Mesothelial cell of epicardium (in vitro differentiated cells): Measurements from ENCODE around the gene MAP2K3. TPM values are rescaled to one million over a fixed set of nuclear protein-coding genes. Genes with fewer than 3 reads are reported as not detected.

ENCODE experiments used
- DNase-seq, 2 experiments: peaks; one replicate each; pipeline ENCODE4 v3.0.0; 2021; ENCODE audit warnings: low spot score in 2 of 2; ENCODE audit not compliant: unreplicated experiment in 2 of 2
- H3K27ac Mint-ChIP-seq: 2 replicates; pipeline ENCODE4 v1.8.0; 2021; ENCODE audit warnings: mixed read lengths
- H3K27me3 Mint-ChIP-seq: 2 replicates; pipeline ENCODE4 v1.8.0; 2021; ENCODE audit warnings: low read depth, mixed read lengths
- H3K36me3 Mint-ChIP-seq: 2 replicates; pipeline ENCODE4 v1.8.0; 2021; ENCODE audit warnings: mixed read lengths
- H3K4me1 Mint-ChIP-seq: 2 replicates; pipeline ENCODE4 v1.8.0; 2021; ENCODE audit warnings: mixed read lengths
- H3K4me3 Mint-ChIP-seq: 2 replicates; pipeline ENCODE4 v1.8.0; 2021; ENCODE audit warnings: mild to moderate bottlenecking, moderate library complexity, mixed read lengths
- H3K9me3 Mint-ChIP-seq: 2 replicates; pipeline ENCODE4 v1.8.0; 2021; ENCODE audit warnings: mixed read lengths
- total RNA-seq: library from RNA; stranded (reverse); gene quantifications from 3 replicates; pipeline ENCODE4 v1.2.1, GENCODE V29; 2021
- TF ChIP-seq, protein P1 (sequence below): fragments of 200-600 bp; sonication (generic); IDR thresholded peaks from one replicate; pipeline ENCODE4 v1.5.0; 2021; ENCODE audit warnings: antibody characterized with exemption; ENCODE audit not compliant: unreplicated experiment

The MAP2K3 gene
- total RNA-seq, 1 donor from 2014 or later: 26.8 TPM

DNA sequence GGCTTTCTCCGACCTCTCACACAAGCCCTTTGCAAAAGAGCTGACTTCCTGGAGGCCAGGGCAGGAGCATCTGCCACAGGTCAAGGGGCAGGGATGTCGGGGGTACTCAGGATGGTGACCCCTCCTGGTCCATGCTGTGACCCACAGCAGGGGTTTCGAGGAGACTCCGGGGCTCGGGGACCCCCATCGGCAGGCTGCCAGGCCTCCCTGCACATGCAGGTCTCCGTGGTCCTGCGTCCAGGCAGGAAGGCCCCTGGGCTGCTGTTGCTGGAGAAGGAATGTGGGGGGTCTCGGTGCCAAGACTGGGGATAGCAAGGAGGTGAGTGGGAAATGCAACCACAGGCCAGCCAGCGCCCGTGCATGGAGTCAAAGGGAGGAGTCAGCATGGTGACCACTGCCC is 42.9 kb upstream of the MAP2K3 start:
- H3K4me3 Mint-ChIP-seq: no peak overlapping the region
- H3K4me1 Mint-ChIP-seq: peaks cover 8% of the 10 kb centered on the region
- TF ChIP-seq, protein P1, sequence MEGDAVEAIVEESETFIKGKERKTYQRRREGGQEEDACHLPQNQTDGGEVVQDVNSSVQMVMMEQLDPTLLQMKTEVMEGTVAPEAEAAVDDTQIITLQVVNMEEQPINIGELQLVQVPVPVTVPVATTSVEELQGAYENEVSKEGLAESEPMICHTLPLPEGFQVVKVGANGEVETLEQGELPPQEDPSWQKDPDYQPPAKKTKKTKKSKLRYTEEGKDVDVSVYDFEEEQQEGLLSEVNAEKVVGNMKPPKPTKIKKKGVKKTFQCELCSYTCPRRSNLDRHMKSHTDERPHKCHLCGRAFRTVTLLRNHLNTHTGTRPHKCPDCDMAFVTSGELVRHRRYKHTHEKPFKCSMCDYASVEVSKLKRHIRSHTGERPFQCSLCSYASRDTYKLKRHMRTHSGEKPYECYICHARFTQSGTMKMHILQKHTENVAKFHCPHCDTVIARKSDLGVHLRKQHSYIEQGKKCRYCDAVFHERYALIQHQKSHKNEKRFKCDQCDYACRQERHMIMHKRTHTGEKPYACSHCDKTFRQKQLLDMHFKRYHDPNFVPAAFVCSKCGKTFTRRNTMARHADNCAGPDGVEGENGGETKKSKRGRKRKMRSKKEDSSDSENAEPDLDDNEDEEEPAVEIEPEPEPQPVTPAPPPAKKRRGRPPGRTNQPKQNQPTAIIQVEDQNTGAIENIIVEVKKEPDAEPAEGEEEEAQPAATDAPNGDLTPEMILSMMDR: no peak
- no peak overlapping the region for H3K27ac Mint-ChIP-seq
- H3K27me3 Mint-ChIP-seq: no peaks in the 10 kb centered on the region
- H3K36me3 Mint-ChIP-seq: no peaks in the 10 kb centered on the region
- DNase-seq: no peak
- no peaks in the 10 kb centered on the region for H3K9me3 Mint-ChIP-seq

DNA sequence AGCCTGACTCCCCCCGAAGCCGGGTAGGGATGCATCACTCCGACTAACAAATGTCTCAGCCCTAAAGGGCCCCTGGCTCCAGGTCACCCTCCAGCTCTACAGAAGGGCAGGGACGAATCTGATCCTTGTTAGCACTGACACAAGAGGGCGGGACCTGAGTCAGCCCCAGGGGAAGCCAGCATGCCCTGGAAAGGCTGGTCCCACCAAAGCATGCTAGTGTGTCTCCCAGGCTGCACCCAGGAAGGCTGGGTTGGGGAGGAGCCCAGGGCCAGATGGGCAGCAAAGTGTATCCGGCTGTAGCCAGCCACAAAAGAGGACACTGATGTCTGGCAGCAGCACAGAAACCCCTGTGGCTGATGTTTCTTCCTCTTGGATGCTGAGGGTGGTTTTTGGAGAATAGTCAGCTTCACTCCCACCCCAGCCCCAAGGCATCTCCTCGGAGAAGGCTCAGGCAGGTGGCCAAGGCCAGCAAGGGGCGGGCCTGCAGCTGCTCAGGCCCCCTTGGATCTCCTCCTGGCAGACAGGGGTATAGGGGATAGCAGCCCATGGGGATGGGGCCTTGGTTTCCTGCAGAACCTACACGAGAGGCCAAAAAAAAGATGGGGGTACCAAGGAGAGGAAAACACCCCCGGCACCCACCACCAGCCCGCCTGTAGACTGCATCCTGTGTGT is 42.3 kb upstream of the MAP2K3 start:
- H3K36me3 Mint-ChIP-seq: no peaks in the 10 kb centered on the region
- no peak for DNase-seq
- peaks cover 8% of the 10 kb centered on the region for H3K4me1 Mint-ChIP-seq
- no peak overlapping the region for H3K27ac Mint-ChIP-seq
- H3K9me3 Mint-ChIP-seq: no peaks in the 10 kb centered on the region
- H3K4me3 Mint-ChIP-seq: no peak overlapping the region
- H3K27me3 Mint-ChIP-seq: no peaks in the 10 kb centered on the region
- TF ChIP-seq, protein P1: no peak

DNA sequence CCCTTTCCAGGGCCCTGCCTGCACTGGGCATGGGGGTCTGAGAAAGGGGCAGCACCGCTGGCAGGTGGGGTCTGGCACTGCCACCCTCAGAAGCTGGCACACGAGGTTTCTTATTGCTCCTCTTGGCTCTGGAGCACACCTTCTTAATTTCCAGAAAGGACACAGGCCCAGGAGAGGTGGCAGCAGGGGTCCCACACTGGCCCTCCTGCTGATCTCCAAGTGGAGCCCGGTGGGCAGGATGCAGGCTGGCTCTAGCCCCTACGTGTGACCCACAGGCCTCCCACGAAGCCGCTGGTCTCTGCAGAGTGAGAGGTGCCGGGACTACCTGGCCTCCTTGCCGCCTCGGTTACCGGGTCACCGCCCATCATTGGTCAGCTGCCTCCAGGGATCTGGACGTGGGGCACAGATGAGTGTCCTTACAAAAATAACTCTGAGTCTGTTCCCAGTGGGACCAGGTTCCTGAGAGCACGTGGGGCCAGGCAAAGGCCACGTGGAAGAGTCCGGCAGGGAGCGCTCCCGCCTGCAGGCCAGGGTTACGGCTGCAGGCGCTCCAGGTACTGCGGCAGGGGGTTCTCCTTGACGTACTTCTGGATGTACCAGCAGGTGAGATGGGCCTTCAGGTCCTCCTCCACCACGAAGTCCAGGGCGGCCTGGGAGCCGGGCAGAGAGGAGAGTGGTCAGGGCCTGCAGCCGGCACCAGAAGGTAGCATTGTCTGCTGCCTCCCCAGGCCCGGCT is 41.6 kb upstream of the MAP2K3 start:
- no peak overlapping the region for H3K4me3 Mint-ChIP-seq
- H3K4me1 Mint-ChIP-seq: peaks cover 8% of the 10 kb centered on the region
- no peaks in the 10 kb centered on the region for H3K36me3 Mint-ChIP-seq
- TF ChIP-seq, protein P1: no peak
- H3K27me3 Mint-ChIP-seq: no peaks in the 10 kb centered on the region
- no peak for DNase-seq
- H3K9me3 Mint-ChIP-seq: no peaks in the 10 kb centered on the region
- no peak overlapping the region for H3K27ac Mint-ChIP-seq

DNA sequence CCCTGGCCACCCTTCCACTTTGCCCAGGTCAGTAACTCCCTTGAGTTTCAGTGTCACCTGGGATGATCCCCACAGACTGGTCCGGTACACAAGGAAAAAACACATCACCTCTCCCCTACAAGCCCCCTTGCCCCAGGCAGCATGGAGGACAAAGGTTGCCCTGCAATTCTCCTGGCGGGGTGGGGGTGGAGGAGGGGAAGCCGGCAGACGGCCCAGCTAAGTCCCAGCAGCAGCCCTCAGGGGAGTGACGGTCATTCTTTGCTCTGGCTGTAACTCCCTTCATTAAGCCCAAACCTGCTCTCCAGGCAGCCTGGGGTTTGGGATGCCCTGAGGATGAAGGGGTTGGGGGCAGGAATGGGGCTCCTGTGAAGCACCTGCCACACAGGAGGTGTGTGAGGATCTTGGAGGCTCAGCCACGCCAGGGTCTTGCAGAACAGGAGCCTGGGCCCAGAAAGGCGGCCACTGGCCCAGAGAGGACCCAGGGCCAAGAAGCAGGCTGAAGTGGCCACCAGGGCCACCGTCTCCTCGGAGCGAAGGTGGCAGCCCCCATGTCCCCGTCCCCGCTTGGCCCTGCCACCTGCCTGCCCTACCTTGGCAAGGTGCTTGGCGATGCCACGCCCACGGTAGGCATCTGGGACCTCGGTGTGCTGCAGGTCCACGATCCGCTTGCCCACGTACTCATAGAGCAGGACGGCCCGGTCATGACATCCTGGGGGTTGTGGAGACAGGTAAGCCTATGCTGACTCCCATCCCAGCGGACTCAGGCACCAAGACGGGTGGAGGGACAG is 40.8 kb upstream of the MAP2K3 start:
- Mint-ChIP-seq H3K4me3 (no peak overlapping the region), H3K27me3 (no peaks in the 10 kb centered on the region), H3K4me1 (peaks cover 8% of the 10 kb centered on the region), H3K9me3 (no peaks in the 10 kb centered on the region), H3K36me3 (no peaks in the 10 kb centered on the region), H3K27ac (no peak overlapping the region)
- DNase-seq: no peak
- TF ChIP-seq, protein P1: no peak

DNA sequence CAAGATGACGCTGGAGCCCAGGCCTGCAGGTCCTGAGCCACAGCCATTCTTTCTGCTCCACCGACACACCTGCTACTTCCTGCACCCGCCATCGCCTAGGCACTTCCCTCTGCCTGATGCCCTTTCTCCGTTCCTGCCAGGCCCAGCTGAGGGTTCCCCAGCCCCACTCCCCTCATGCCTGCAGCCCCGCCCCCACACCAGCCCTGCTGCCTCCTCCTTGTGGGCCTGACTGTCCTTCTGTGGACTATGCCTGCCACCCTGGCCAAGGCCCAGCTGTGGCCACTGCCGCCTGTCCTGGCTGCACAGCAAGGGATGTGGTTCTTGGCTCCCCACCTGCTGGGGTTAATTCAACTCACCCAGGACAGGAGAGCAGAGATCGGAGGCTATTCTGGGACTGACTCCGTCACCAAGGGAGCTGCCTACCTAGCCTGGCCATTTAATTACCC is 38.8 kb upstream of the MAP2K3 start:
- Mint-ChIP-seq H3K36me3 (no peaks in the 10 kb centered on the region), H3K27me3 (no peaks in the 10 kb centered on the region), H3K4me1 (no peaks in the 10 kb centered on the region), H3K9me3 (no peaks in the 10 kb centered on the region), H3K4me3 (no peak overlapping the region), H3K27ac (no peak overlapping the region)
- no peak for DNase-seq
- TF ChIP-seq, protein P1: no peak
